Upper lobe of left lung (tissue), 4 donors: ENCODE data around the gene PPP1R12C.

Experiments
- EP300 ChIP-seq, 4 donors: sonication (generic); formaldehyde crosslinking; IDR thresholded peaks; one replicate each; pipeline ENCODE4 v1.5.1; 2017; ENCODE audit warnings: antibody characterized with exemption in 4 of 4, control low read depth in 2 of 4
- POLR2A ChIP-seq, 4 donors: fragments of 450-650 bp; IDR thresholded peaks; one replicate each; pipeline ENCODE4 v1.5.1; 2016 to 2017; ENCODE audit warnings: antibody characterized with exemption in 4 of 4, mild to moderate bottlenecking in 2 of 4

GRCh38 chr19:55056827-55057226 lies 60.6 kb downstream of the PPP1R12C start:
- TF ChIP-seq EP300 (IDR thresholded peaks at IDR 0.05): no peak
- TF ChIP-seq POLR2A (IDR thresholded peaks at IDR 0.05): no peak
